HG02973 (cell line): ENCODE measurements around the gene MYO18B.
"Not testable (repeated sequence)": the region's sequence is repeated elsewhere in the genome, so short reads cannot be mapped to it uniquely, and the experiment has no call there.

Experiments used
- ATAC-seq: cut with Tn5 transposase; IDR thresholded peaks from one replicate; pipeline ENCODE4 v1.9.1; 2021; ENCODE audit warnings: moderate library complexity; ENCODE audit not compliant: unreplicated experiment

The MYO18B gene

DNA sequence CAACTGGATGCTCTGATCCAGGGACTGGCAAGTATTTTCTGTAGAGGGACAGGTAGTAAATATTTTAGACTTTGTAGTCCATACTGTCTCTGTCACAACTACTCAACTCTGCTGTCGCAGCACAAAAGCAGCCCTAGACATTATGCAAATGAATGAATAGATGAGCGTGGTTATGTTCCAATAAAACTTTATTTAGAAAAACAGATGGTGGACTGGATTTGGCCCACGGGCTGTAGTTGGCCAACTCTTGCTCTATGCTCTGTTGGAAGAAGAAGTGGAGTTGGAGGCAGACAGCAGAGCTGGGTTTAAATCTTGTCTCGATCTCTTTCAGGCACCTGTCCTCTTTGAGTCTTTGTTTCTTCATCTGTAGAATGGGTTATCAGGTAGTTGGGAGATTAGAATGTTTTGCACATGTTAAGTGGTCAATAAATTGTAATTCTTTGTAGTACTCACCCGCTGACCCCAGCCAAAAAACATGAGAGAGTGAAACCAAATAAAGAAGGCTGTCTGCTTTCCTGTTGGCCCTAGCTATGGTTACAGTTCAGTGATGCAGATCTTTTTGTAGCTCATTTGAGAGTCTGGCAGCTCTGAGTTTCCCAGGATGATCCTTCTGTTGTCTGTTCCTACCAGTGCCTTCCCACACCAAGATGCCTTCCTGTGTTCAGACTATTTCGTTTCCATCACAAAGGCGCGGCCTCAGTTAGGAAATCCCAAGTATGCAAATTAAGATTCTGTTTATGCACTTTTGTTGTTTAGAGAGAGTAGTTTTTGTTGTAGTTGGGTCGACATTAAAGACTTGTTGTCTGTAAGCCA lies 229.2 kb downstream of the MYO18B start:
- no peak for ATAC-seq

DNA sequence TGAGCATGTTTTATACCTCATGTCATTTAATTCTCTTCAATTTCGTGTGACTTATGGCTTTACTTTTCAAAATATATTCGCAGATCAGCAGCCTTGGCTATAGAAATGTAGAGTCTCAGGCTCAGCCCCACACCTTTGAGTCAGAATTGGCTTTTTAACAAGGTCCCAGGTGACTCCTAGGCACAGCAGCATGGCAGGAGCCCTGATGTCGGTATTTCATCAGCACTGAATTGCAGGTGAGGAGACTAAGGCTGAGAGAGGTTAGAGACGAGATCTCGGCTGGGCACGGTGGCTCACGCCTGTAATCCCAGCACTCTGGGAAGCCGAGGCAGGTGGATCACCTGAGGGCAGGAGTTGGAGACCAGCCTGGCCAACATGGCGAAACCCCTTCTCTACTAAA lies 230.4 kb downstream of the MYO18B start:
- no peak for ATAC-seq

- ATAC-seq = no peak
These were observed 234.4 kb downstream of the MYO18B start for GRCh38 chr22:25976356-25976755.

DNA sequence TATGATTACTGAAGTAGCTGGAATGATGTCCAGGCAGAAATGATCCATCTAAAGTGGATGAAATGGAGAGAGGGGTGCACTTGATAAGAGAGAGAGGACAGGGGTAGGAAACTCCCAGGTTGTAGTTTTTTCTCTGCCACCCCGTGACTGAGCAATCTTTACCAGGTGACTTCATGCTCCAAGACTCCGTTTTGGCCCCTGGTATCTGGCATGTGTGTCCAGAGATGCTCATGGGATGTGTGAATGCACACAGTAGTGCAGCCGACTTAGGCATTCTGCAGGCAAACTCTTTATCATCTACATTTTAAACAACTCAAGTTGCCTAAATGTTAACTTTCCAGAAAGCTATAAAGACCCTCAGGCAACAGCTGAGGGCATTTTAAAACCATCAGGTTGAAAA lies 238.0 kb downstream of the MYO18B start:
- ATAC-seq = no peak

GRCh38 chr22:25984911-25985310 lies 242.9 kb downstream of the MYO18B start:
- not testable (repeated sequence) for ATAC-seq

DNA sequence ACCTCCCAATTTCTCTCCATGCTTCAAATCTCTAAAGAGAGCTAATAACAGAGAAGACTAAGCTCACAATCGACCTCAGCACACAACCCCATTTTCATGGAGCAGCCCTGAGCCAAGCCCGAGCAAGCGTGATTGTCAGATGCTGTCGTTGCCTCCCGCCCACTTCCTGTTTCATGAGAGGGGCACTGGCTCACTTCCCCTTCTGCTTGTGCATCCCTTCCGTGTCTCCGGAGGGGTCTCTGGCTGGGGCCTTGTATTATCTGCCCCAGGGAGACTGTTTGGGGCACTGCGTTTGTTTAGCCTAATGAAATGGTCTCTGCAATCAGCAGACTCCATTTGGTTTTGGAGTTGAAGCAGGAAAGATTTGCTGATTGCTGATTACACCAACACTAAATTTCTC lies 246.0 kb downstream of the MYO18B start:
- ATAC-seq = no peak

GRCh38 chr22:25990940-25991339 lies 249.0 kb downstream of the MYO18B start:
- ATAC-seq = no peak

GRCh38 chr22:25992331-25992730 lies 250.3 kb downstream of the MYO18B start:
- ATAC-seq = no peak

DNA sequence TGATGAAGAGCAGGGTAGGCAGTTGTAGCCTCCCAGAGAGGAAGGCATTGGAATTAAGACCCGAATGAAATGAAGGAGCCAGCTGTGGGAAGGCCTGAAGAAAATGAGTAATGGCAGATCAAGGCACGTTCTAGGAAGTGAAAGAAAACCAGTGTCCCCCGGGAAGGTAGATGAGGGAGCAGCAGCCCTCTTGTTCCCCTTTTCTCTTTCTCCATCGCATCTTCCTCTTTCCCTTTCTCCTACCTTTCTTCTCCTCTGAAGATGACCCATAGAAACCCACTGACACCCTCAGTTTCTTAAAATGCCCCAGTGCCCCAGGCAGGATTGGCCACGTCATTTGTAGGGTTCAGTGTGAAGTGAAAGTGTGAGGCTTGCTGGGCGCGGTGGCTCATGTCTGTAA lies 254.7 kb downstream of the MYO18B start:
- no peak for ATAC-seq

DNA sequence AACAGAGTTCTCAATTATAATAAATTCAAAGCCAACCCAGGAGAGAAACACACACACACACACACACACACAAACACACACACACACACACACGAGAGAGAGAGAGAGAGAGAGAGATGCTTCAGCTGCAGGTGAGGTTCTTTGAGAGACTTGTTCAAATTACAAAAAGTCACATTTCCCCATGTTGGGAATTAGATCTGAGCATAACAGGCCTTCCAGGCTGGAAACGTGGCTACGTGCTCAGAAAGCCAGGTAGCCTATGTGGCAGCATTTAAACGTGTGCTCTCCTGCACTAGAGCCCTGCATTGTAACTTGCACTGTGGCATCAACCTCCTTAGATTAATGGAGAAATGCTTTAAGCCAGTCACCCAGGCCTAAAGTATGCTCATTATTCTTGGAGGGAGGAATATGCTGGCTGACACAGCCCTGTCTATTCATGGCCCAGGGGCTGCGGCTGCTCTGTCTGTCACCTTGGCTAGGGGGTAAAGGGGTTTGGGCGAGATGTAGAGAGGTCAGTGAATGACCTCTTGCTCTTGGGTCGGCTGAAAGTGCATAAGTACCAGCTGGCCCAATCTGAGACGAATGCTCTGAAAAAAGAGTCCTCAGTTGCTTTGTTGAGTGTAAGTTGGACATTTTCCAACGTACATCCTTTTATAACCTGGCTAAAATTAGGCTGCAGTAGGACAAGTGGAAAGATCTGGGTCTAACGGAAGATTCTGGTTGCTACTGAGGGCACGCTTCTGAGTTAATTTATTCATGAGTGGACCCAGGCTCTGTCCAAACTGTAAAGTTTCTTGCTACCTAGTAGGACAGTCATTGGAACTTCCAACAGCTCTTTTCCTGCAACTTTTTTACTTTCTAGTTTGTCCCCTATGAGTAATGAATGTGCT lies 256.1 kb downstream of the MYO18B start:
- no peak for ATAC-seq

DNA sequence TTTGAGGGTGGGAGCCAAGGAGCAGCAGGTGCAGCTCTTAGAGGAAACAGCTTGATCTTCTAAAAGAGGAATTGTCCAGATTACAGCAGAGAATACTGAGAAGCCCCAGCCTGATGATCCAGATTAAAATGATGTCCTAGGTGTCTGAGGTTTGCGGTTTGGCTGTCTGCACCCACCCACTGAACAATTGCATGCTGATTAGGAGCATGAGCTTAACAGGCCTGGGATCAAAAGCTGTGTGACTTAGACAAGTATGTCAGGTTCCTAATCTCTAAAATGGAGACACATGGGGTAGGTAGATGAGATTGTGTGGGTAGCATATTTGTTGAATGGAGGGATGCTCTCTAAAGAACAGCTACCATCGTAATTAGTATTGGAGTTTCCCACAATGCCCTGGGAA lies 260.5 kb downstream of the MYO18B start:
- no peak for ATAC-seq

- ATAC-seq = no peak
These were observed 262.5 kb downstream of the MYO18B start for GRCh38 chr22:26004477-26004876.

GRCh38 chr22:26008587-26008986 lies 266.6 kb downstream of the MYO18B start:
- ATAC-seq = no peak

DNA sequence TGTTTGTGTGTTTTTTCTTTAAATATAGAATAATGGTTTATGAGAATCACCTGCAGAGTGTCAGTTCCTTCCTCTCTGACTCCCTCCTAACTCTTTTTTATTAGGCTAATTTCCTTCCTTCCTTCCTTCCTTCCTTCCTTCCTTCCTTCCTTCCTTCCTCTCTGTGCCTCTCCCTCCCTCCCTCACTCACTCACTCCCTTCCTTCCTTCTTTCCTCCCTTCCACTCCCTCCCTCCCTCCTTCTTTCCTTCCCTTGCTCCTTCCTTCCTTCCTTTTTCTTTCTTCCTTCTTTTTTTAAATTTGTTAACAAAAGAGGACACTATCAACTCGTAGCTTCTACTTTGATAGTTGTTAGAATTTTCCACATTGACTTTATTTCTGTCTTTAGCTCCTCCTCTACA lies 274.9 kb downstream of the MYO18B start:
- ATAC-seq = no peak

- ATAC-seq = no peak
These were observed 275.9 kb downstream of the MYO18B start for GRCh38 chr22:26017932-26018331.

GRCh38 chr22:26019596-26019995 lies 277.6 kb downstream of the MYO18B start:
- ATAC-seq = no peak

DNA sequence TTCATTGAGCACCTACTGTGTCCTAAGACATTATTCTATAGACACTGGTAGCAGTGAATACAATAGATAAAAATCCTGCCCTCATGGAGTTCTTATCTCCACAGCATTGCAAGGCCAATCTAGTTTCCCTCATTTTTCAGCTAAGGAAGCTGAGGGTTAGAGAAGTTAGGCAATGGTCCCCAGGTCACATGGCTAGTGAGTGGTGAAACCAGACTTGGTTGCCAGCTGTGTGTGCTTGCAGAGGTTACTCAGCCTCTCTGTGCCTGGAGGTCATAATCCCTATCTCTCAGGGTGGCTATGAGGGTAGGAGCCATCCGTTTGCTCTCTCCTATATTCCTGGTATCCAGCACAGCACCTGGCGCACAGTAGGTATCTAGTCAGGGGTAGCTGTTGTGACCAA lies 279.5 kb downstream of the MYO18B start:
- ATAC-seq = no peak

- ATAC-seq = no peak
These were observed 281.3 kb downstream of the MYO18B start for GRCh38 chr22:26023104-26023775.

DNA sequence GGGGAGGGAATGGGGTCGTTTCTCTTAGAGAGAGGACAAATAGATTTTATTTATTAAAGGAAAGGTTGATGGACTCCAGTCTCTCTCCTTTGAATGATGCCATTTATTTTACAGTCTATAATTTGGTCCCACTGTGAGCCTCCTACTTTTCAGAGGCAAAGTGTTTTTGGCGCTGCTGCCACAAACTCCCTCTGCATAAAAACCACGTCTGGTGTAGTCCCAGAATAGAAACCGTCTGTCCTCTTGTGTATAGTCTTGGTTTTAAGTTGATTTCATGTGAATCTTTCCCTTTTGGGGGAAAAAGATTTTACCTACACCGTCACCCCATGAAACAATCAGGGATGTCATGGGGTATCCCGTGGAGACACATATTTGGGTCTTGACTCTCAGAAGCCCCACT lies 283.6 kb downstream of the MYO18B start:
- ATAC-seq = no peak

- no peak for ATAC-seq
These were observed 285.4 kb downstream of the MYO18B start for GRCh38 chr22:26027341-26027740.

DNA sequence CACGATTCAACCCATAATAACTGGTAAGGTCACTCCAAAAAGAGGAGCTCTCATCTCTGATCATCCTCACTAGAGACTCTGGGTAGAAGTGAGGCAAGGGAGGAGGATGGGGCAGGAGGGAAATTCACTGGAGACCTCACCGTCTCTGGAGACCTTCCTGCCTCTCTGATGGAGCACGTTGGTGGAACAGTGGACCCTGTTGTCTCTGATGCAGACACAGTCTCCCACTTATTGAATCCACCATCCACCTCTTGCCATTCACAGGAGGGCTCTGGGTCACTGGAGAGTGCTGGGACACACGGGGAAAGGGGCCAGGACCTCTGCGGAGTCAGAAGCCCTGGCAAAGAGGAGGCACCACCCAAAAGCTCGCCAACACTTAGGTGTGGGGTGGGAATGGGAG lies 289.7 kb downstream of the MYO18B start:
- no peak for ATAC-seq

DNA sequence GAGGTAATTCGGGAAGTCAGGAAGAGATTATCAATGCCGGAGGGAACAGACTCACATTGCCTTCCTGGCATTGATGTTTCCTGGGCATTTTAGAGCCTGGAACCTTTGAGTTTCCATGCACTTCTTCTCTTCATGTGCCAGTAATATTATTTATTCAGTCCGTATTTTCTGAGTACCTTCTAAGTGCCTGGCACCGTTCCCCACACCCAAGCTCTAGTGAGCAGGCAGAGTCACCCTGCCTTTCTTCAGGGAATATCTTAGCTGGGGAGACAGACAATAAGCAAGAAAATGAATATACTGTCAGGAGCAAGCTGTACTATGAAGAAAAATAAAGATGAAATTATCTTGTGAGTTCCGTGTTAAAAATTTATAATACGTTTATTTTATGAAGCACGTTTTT lies 291.1 kb downstream of the MYO18B start:
- ATAC-seq = no peak
